GM18951 (cell line): ENCODE data around the gene POLR2M.

Experiments used
- POLR2A ChIP-seq: IDR thresholded peaks from 4 replicates; pipeline ENCODE4 v1.6.1; 2011; ENCODE audit warnings: mild to moderate bottlenecking; ENCODE audit not compliant: insufficient read length, insufficient read depth; ENCODE audit errors: extremely low read depth
- in situ Hi-C: fragments of 300-500 bp; cut with MboI; formaldehyde crosslinking; loops from one replicate; pipeline ENCODE4 v1.12.0; 2022; ENCODE audit warnings: low sequenced_read_pairs, mixed read lengths, inconsistent platforms; ENCODE audit not compliant: unreplicated experiment

POLR2M gene

DNA sequence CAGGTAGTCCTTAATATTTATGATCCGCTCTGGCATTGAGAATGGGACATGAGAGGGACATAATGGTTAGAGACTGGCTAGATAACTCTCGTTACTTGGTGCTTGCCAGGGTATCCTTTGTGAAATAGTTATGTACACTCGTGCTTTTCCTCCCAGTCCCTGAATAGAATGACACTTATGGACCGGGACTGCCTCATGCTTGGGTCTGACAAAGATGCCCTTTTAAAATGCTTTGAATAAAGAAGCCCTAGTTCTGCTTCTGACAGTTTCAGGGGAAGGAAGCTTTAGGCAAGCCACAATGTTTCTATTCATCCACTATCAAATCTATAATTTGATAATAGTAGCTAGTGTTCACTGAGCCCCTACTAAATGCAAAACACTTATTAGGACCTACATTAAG is 29.4 kb downstream of the POLR2M start:
- no peak for TF ChIP-seq POLR2A
- in situ Hi-C loops = no loop called here

GRCh38 chr15:57736591-57736990 is 30.1 kb downstream of the POLR2M start:
- in situ Hi-C loops = no loop called here
- no peak for TF ChIP-seq POLR2A

GRCh38 chr15:57738734-57739237 is 32.3 kb downstream of the POLR2M start:
- TF ChIP-seq POLR2A = no peak
- in situ Hi-C loops = no loop called here

- in situ Hi-C loops = no loop called here
These were observed 33.5 kb downstream of the POLR2M start for GRCh38 chr15:57740048-57740447.

GRCh38 chr15:57741089-57741488 is 34.6 kb downstream of the POLR2M start:
- in situ Hi-C loops = no loop called here

More at GRCh38 chr15:57740048-57740447, 33.5 kb downstream of the POLR2M start:
- no peak for TF ChIP-seq POLR2A

DNA sequence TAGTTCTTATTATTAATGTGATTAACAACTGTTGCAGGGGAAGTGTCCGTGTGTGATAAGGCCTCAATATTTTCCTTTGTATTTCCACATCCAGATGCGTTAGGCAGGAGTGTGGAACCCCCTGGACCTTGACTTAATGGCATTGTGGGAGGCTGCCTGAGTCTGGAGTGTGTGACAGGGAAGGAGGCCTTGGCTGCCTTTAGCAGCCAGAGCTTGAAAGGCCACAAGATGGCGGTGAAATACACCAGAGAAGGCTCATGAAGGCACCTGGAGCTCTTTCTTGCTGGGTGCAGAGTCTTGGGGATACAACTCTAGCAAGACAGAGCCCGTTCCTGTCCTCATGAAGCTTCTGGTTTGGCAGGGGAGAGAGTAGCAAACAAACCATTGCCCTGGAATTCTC is 36.9 kb downstream of the POLR2M start:
- in situ Hi-C loops = no loop called here
- TF ChIP-seq POLR2A = no peak

More at GRCh38 chr15:57741089-57741488, 34.6 kb downstream of the POLR2M start:
- no peak for TF ChIP-seq POLR2A

DNA sequence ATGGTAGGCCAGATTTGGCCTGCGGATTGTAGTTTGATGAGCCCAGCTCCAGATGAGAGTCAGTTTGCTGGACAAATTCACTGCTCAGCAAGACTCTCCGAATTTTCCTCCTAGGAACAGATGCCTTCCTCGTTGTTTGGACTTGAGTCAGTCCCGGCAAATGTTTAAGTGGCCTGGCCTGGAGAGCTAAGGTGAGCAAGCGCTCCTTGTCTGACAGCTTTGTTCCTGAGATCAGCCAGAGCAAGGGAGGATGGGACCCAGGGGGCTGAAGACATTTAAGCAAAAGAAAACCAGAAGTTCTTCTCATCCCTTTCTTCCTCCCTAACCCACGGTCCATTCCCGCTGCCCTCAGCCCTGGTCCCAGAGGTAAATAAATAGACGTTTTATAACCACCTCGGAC is 40.3 kb downstream of the POLR2M start:
- in situ Hi-C loops = no loop called here
- no peak for TF ChIP-seq POLR2A

- no peak for TF ChIP-seq POLR2A
- in situ Hi-C loops = no loop called here
These were observed 40.8 kb downstream of the POLR2M start for GRCh38 chr15:57747206-57747896.

DNA sequence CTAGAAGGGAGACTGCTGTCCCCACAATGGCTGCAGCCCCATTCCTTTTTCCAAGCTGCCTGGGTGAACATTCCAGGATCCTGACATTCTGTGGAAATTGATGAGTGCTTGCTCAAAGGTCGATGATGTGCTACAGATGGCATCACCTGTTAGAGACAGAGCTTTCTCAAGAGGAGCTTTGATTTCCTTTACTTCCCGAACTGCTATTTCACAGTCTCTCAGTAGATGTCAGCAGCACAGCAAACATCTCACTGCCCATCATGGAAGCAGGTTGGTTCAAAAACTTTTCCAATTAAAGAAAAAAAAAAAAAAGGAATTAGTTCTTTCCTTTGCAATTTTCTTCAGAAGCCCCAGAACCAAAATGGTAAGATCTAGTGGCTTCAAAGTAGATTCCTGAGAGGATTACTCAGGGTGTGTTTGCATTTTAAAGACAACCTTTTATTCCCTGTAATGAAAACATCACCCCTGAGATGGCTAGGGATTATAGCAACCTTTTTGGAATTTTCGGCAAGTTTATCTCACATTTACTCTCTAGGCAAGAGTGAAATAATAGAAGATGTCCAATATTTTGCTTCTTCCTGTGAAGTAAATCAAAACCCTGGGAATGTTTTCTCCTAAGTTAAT is 44.8 kb downstream of the POLR2M start:
- no peak for TF ChIP-seq POLR2A
- in situ Hi-C loops = no loop called here

DNA sequence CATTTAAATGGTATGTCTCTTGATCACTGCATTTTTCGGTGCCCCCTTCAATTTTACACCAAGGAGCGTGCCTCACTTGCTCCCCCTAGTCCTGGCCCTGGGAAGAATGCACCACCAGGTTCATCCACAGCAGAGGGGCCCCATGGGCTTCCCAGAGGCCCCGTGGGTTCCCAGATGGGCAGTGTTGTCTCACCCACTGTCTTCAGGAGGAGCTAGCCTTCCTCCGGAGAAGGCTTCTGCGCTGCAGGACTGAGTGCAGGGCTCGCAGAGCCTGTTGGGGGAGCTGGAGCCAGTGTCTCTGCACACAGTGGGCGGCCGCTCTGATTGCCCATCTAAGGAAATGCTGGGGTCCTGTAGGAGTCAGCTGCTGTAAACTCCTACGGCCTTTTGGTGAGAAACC is 45.9 kb downstream of the POLR2M start:
- in situ Hi-C loops = no loop called here
- no peak for TF ChIP-seq POLR2A

DNA sequence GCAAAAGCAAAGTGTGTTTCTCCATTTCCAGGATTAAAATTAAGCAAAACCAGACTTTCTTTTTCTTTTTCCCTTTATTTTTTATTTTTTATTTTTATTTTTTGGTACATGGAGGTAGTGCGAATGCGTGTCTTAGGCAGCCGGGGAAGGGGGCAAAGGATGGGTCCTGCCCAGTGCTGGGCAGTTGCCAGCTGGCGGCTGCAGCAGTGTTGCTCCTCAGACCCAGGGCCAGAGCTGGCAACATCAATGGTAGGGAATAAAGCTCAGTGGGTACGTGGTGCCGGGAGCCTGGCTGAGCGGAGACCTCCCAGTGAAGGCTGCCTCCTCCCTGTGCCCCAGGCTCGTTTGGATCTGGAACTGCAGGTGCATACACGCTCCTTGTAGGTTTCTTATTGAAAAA is 46.3 kb downstream of the POLR2M start:
- no peak for TF ChIP-seq POLR2A
- in situ Hi-C loops = no loop called here

- no peak for TF ChIP-seq POLR2A
- in situ Hi-C loops = no loop called here
These were observed 50.0 kb downstream of the POLR2M start for GRCh38 chr15:57756466-57756865.

GRCh38 chr15:57758560-57758959 is 52.0 kb downstream of the POLR2M start:
- in situ Hi-C loops = no loop called here
- TF ChIP-seq POLR2A = no peak

DNA sequence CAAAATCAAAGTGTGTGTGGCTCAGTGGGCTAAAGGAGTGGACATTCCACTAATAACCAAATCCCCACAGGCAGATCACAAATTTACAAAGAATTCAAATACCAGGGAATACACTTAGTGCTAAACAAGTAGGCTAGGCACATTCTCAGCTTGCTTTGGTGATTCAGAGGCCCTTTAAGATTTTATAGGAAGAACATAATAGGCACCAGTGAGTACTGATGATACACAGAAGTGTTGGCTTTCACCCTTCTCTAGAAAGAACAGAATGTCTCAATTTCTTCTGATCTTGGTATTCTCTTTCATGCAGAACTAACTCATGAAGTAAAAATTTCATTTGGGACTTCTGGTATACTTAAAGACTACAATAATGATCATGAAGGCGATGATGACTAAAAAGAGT is 55.0 kb downstream of the POLR2M start:
- no peak for TF ChIP-seq POLR2A
- in situ Hi-C loops = no loop called here
